Measurements from ENCODE around the gene CFAP77.

DNA sequence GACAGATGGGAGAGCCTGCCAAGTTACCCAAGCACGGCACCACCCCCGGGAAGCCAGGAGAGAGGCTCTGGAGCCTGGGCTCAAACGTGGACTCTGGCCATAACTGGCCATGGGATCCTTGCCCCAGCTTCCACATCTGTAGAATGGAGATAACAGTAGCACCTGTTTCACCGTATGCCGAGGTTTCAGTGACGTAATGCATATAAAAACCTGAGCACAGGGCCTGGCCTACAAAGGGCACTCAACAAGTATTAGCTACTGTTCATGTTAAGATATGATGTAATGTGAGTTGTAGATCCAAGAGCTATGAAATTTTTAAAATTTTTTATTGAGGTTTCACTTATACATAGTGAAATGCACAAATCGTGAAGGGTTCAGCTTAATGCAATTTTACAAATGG lies 90.2 kb downstream of the CFAP77 start:
- TF ChIP-seq, protein P1, sequence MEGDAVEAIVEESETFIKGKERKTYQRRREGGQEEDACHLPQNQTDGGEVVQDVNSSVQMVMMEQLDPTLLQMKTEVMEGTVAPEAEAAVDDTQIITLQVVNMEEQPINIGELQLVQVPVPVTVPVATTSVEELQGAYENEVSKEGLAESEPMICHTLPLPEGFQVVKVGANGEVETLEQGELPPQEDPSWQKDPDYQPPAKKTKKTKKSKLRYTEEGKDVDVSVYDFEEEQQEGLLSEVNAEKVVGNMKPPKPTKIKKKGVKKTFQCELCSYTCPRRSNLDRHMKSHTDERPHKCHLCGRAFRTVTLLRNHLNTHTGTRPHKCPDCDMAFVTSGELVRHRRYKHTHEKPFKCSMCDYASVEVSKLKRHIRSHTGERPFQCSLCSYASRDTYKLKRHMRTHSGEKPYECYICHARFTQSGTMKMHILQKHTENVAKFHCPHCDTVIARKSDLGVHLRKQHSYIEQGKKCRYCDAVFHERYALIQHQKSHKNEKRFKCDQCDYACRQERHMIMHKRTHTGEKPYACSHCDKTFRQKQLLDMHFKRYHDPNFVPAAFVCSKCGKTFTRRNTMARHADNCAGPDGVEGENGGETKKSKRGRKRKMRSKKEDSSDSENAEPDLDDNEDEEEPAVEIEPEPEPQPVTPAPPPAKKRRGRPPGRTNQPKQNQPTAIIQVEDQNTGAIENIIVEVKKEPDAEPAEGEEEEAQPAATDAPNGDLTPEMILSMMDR (IDR thresholded peaks at IDR 0.05; ENCODE audit: insufficient read depth, low read length, poor library complexity, severe bottlenecking) = no peak
- no peak for TF ChIP-seq EZH2phosphoT487 (conservative IDR thresholded peaks at IDR 0.05; ENCODE audit: low read length)

Data from SU-DHL-6 (cell line).